Natural killer cell (primary cell): ENCODE results near the gene C1D. TPM values are rescaled to one million over a fixed set of nuclear protein-coding genes. Genes with fewer than 3 reads are reported as not detected.

Experiments used
- ATAC-seq, 3 donors: fragments of 150-1000 bp in 2 of 3; fragments of 200-7000 bp in 1 of 3; cut with Tn5 transposase; 1 replicate in 1 of 3; 2 replicates in 2 of 3; pipeline ENCODE4 v1.10.0; 2021; ENCODE audit warnings: mild to moderate bottlenecking in 2 of 3, moderate library complexity in 2 of 3
- DNase-seq, 2 donors: peaks; one replicate each; pipeline versions ENCODE4 v3.0.0 to v3.0.0-alpha.2; 2013 to 2021; ENCODE audit warnings: mixed read lengths in 1 of 2
- H3K27ac ChIP-seq: one replicate; pipeline ENCODE4 v1.5.1; 2013; ENCODE audit warnings: mild to moderate bottlenecking, low read length
- H3K27me3 ChIP-seq: one replicate; pipeline ENCODE4 v1.6.1; 2013; ENCODE audit warnings: low read length; ENCODE audit not compliant: control insufficient read depth, insufficient read depth
- H3K36me3 ChIP-seq: one replicate; pipeline ENCODE4 v1.6.1; 2013; ENCODE audit warnings: low read length; ENCODE audit not compliant: control insufficient read depth, insufficient read depth
- H3K4me1 ChIP-seq: one replicate; pipeline ENCODE4 v1.6.1; 2013; ENCODE audit warnings: low read length; ENCODE audit not compliant: control insufficient read depth, insufficient read depth
- H3K4me3 ChIP-seq: one replicate; pipeline ENCODE4 v1.5.1; 2013; ENCODE audit warnings: low read length
- H3K9me3 ChIP-seq: one replicate; pipeline ENCODE4 v1.6.1; 2013; ENCODE audit warnings: low read length; ENCODE audit not compliant: control insufficient read depth, insufficient read depth
- H3K27ac Mint-ChIP-seq, 2 donors: one replicate each; pipeline ENCODE4 v1.8.0; 2022; ENCODE audit warnings: mild to moderate bottlenecking in 2 of 2, mixed read lengths in 2 of 2, moderate library complexity in 1 of 2
- H3K27me3 Mint-ChIP-seq, 2 donors: one replicate each; pipeline ENCODE4 v1.8.0; 2022; ENCODE audit warnings: low read depth in 2 of 2, mixed read lengths in 2 of 2
- H3K36me3 Mint-ChIP-seq: one replicate; pipeline ENCODE4 v1.8.0; 2022; ENCODE audit warnings: mixed read lengths
- H3K4me1 Mint-ChIP-seq, 2 donors: one replicate each; pipeline ENCODE4 v1.8.0; 2022; ENCODE audit warnings: mixed read lengths in 2 of 2
- H3K4me3 Mint-ChIP-seq: one replicate; pipeline ENCODE4 v1.8.0; 2022; ENCODE audit warnings: mild to moderate bottlenecking, moderate library complexity, mixed read lengths
- H3K9me3 Mint-ChIP-seq, 2 donors: one replicate each; pipeline ENCODE4 v1.8.0; 2022; ENCODE audit warnings: mixed read lengths in 2 of 2
- WGBS: methylation state at CpG from one replicate; pipeline ENCODE4 v1.1.7; 2013; ENCODE audit warnings: missing lambda C conversion rate; ENCODE audit not compliant: insufficient coverage; 5-methylcytosine and 5-hydroxymethylcytosine counted together
- intact Hi-C: fragments of 100-400 bp; cut with micrococcal nuclease; formaldehyde crosslinking; loops from one replicate; pipeline ENCODE4 v1.14.2; 2022
- total RNA-seq, 4 donors: library from RNA; stranded (reverse); fragments of 120-200 nt in 1 of 4; gene quantifications; one replicate each; pipeline versions ENCODE4 v1.2.3 to v1.2.4, GENCODE V29; 2013 to 2022
- TF ChIP-seq, protein P1 (sequence below): fragments of 200-600 bp; IDR thresholded peaks from one replicate; pipeline ENCODE4 v1.8.0; 2022; ENCODE audit warnings: antibody characterized with exemption

C1D gene
- total RNA-seq, 3 donors from 2014 or later (not counting 1 experiment from before 2014, with no cell fraction given), result 21.5 to 30.3 (median 22.6) TPM

DNA sequence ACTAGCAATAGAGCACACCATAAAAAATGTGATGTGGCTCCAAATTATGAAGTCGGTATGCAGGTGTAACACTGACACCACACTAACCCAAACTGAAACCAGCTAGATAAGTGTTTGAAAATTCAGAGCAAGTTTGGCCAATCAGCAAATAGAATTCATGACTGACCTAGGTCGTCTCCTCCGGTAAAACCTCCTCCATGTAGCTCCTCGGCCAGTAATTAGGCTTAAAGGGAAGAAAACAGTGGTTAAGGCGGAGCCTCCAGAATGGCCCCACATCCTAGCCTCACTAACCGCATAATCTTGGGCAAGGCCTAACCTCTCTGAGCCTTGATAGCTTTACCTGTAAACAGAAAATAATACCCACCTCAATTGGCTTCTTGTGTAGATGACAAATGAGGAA is 30.1 kb downstream of the C1D start:
- Histone ChIP-seq H3K4me1 (no peaks in the 10 kb centered on the region), H3K36me3 (no peaks in the 10 kb centered on the region), H3K4me3 (no peak overlapping the region), H3K27me3 (peaks cover 4% of the 10 kb centered on the region), H3K9me3 (no peaks in the 10 kb centered on the region), H3K27ac (no peak overlapping the region)
- no peak for ATAC-seq
- no peak for DNase-seq
- TF ChIP-seq, protein P1, sequence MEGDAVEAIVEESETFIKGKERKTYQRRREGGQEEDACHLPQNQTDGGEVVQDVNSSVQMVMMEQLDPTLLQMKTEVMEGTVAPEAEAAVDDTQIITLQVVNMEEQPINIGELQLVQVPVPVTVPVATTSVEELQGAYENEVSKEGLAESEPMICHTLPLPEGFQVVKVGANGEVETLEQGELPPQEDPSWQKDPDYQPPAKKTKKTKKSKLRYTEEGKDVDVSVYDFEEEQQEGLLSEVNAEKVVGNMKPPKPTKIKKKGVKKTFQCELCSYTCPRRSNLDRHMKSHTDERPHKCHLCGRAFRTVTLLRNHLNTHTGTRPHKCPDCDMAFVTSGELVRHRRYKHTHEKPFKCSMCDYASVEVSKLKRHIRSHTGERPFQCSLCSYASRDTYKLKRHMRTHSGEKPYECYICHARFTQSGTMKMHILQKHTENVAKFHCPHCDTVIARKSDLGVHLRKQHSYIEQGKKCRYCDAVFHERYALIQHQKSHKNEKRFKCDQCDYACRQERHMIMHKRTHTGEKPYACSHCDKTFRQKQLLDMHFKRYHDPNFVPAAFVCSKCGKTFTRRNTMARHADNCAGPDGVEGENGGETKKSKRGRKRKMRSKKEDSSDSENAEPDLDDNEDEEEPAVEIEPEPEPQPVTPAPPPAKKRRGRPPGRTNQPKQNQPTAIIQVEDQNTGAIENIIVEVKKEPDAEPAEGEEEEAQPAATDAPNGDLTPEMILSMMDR, result no peak
- H3K4me1 Mint-ChIP-seq, result no peaks in the 10 kb centered on the region
- 90% methylated on average over 6 of the region's 6 CpGs for WGBS
- intact Hi-C loops, result loop anchor here (10.0 kb wide), 1 partner anchor 188 kb away; no protein-coding TSS in a partner anchor
- H3K9me3 Mint-ChIP-seq, result no peaks in the 10 kb centered on the region
- H3K27ac Mint-ChIP-seq, result no peak overlapping the region
- no peak overlapping the region for H3K4me3 Mint-ChIP-seq
- H3K27me3 Mint-ChIP-seq, result peaks cover 0 to 12% of the 10 kb centered on the region in 2 donors
- H3K36me3 Mint-ChIP-seq, result no peaks in the 10 kb centered on the region

DNA sequence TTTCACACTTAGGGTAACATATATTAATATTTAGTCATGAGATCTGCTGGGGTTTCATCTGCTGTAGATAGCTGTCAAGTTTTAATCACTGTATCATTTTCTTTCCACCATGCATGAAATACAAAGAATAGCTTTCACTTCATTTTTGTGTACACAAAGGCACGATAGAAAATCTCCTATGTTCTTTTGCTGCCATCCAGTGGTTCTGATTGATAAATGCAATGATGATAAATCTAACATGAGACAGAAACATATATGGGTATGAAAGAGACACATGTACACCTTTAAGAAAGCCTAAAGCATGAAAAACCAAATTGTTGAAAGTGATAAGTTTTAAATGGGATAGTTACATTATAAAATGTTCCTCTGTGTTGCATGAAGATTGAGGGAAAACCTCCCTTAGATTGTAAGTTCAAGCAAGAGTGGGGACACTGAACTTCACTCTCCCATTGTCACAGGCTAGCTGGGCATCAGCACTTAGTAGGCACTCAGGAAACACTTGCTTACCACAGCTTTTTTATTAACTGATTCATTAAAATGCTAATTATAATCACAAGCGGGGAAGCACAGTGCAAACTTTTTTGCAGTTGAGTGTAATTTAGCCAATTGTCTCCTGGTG is 31.2 kb downstream of the C1D start:
- no peaks in the 10 kb centered on the region for H3K4me1 Mint-ChIP-seq
- no peaks in the 10 kb centered on the region for H3K4me1 ChIP-seq
- no peaks in the 10 kb centered on the region for H3K9me3 ChIP-seq
- WGBS, result 20% methylated on average over 2 of the region's 2 CpGs
- peaks cover 3 to 15% of the 10 kb centered on the region in 2 donors for H3K27me3 Mint-ChIP-seq
- no peak overlapping the region for H3K27ac ChIP-seq
- H3K36me3 ChIP-seq, result no peaks in the 10 kb centered on the region
- H3K9me3 Mint-ChIP-seq, result no peaks in the 10 kb centered on the region
- no peak overlapping the region for H3K27ac Mint-ChIP-seq
- peaks cover 4% of the 10 kb centered on the region for H3K27me3 ChIP-seq
- intact Hi-C loops, result loop anchor here (10.0 kb wide), 1 partner anchor 187 kb away; no protein-coding TSS in a partner anchor
- H3K4me3 Mint-ChIP-seq, result no peak overlapping the region
- H3K4me3 ChIP-seq, result no peak overlapping the region
- DNase-seq (peak in 1 of 2 donors; percentile 64), ATAC-seq (peak; percentile 53 to 68 (median 60))
- no peaks in the 10 kb centered on the region for H3K36me3 Mint-ChIP-seq
- TF ChIP-seq, protein P1, result peak; percentile 63

DNA sequence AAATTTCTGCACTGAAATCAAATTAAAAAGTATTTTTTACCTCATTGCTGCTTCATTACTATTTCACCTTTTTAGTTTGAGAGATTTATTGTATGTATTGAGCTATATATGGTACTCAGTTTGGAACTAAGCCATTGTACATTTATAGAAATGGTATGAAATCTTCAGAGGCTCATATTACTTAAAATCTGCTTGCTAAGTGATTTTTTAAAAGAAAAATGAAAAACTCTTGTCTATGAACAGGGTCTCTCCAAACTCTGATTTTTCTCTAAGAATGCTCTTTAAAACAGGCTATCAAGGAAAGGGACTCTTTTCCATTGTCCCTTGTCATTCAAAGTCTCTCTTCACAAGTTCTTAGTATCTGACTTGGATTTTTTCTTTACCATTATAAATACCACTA is 31.8 kb downstream of the C1D start:
- H3K4me3 ChIP-seq, result no peak overlapping the region
- peaks cover 9% of the 10 kb centered on the region for H3K27me3 ChIP-seq
- DNase-seq (no peak), ATAC-seq (no peak)
- Mint-ChIP-seq H3K36me3 (no peaks in the 10 kb centered on the region), H3K27ac (no peak overlapping the region), H3K4me1 (no peaks in the 10 kb centered on the region), H3K27me3 (peaks cover 8 to 21% of the 10 kb centered on the region in 2 donors), H3K4me3 (no peak overlapping the region), H3K9me3 (no peaks in the 10 kb centered on the region)
- H3K36me3 ChIP-seq, result no peaks in the 10 kb centered on the region
- no peaks in the 10 kb centered on the region for H3K9me3 ChIP-seq
- TF ChIP-seq, protein P1, result no peak
- H3K27ac ChIP-seq, result no peak overlapping the region
- no peaks in the 10 kb centered on the region for H3K4me1 ChIP-seq
- intact Hi-C loops, result loop anchor here (10.0 kb wide), 1 partner anchor 186 kb away; no protein-coding TSS in a partner anchor

- H3K36me3 Mint-ChIP-seq, result no peaks in the 10 kb centered on the region
- intact Hi-C loops, result loop anchor here (10.0 kb wide), 1 partner anchor 186 kb away; no protein-coding TSS in a partner anchor
- WGBS, result 76% methylated on average over 4 of the region's 5 CpGs
- no peaks in the 10 kb centered on the region for H3K4me1 Mint-ChIP-seq
- H3K36me3 ChIP-seq, result no peaks in the 10 kb centered on the region
- peaks cover 11 to 26% of the 10 kb centered on the region in 2 donors for H3K27me3 Mint-ChIP-seq
- peaks cover 11% of the 10 kb centered on the region for H3K27me3 ChIP-seq
- H3K4me1 ChIP-seq, result no peaks in the 10 kb centered on the region
- TF ChIP-seq, protein P1, result no peak
- H3K9me3 ChIP-seq, result no peaks in the 10 kb centered on the region
- ATAC-seq, result no peak
- no peak overlapping the region for H3K4me3 Mint-ChIP-seq
- no peak overlapping the region for H3K4me3 ChIP-seq
- H3K27ac Mint-ChIP-seq, result no peak overlapping the region
- no peak for DNase-seq
- no peak overlapping the region for H3K27ac ChIP-seq
- H3K9me3 Mint-ChIP-seq, result no peaks in the 10 kb centered on the region
These were observed 32.3 kb downstream of the C1D start for GRCh38 chr2:68030529-68030928.
